IPS-18a (cell line): ENCODE measurements around the gene PRELP.
"Not testable (repeated sequence)": the region's sequence is repeated elsewhere in the genome, so short reads cannot be mapped to it uniquely, and the experiment has no call there.

Experiments
- H3K27ac ChIP-seq: one replicate; pipeline ENCODE4 v1.5.1; 2013; ENCODE audit warnings: low read length
- H3K27me3 ChIP-seq: one replicate; pipeline ENCODE4 v1.6.1; 2013; ENCODE audit warnings: mild to moderate bottlenecking, low read length; ENCODE audit not compliant: control insufficient read depth, insufficient read depth
- H3K36me3 ChIP-seq: one replicate; pipeline ENCODE4 v1.6.1; 2013; ENCODE audit warnings: low read depth, low read length; ENCODE audit not compliant: control insufficient read depth
- H3K4me1 ChIP-seq: one replicate; pipeline ENCODE4 v1.6.1; 2013; ENCODE audit warnings: low read depth, low read length; ENCODE audit not compliant: control insufficient read depth
- H3K4me3 ChIP-seq: one replicate; pipeline ENCODE4 v1.5.1; 2013; ENCODE audit warnings: low read length
- H3K9ac ChIP-seq: one replicate; pipeline ENCODE4 v1.6.1; 2013; ENCODE audit warnings: mild to moderate bottlenecking, low read length, moderate library complexity
- H3K9me3 ChIP-seq: one replicate; pipeline ENCODE4 v1.6.1; 2013; ENCODE audit warnings: low read depth, low read length; ENCODE audit not compliant: control insufficient read depth

Gene PRELP

DNA sequence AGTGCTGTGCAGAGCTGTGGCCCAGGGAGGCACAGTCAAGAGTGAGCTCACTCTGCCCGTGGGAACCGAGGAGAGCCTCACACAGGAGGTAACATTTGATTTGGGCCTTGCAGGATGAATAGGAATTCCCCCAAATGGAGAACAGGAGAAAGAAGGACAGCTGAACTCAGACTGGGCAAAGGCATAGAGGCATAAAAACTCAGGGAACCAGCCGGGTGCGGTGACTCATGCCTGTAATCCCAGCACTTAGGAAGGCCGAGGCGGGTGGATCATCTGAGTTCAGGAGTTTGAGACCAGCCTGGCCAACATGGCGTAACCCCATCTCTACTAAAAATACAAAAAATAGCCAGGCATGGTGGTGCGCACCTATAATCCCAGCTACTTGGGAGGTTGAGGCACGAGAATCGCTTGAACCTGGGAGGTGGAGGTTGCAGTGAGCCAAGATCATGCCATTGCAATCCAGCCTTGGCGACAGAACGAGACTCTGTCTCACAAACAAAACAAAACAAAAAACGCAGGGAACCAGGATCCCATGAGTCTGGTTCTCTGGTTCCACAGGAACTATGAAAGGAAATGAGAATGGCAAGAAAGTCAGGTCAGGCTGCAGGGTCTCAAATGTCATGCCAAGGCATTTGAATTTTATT is 8.6 kb upstream of the PRELP start:
- not testable (repeated sequence) for H3K9ac ChIP-seq, H3K27me3 ChIP-seq, H3K27ac ChIP-seq, H3K9me3 ChIP-seq, H3K4me3 ChIP-seq, H3K36me3 ChIP-seq
- H3K4me1 ChIP-seq = peaks cover 16% of the 10 kb centered on the region

DNA sequence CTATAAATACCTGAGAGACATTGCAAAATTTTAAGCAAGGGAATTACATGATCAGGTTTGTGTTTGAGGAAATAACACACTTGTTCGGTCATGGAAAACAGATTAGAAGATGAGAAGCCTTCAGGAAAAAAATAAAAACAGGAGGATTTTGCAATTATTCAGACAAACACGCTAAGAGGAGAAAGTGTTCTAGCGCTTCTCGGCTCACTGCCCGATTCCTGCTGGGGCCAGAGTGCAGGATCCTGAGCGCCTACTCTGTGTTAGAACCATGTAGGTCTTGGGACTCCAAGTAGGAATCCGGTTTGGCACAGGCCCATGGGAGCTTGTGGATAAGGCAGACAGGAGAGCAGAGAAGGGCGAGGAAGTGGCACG is 8.1 kb upstream of the PRELP start:
- no peak overlapping the region for H3K27ac ChIP-seq
- peaks cover 11% of the 10 kb centered on the region for H3K4me1 ChIP-seq
- H3K9me3 ChIP-seq = no peaks in the 10 kb centered on the region
- no peaks in the 10 kb centered on the region for H3K36me3 ChIP-seq
- H3K9ac ChIP-seq = no peak overlapping the region
- H3K27me3 ChIP-seq = no peaks in the 10 kb centered on the region
- H3K4me3 ChIP-seq = no peak overlapping the region

DNA sequence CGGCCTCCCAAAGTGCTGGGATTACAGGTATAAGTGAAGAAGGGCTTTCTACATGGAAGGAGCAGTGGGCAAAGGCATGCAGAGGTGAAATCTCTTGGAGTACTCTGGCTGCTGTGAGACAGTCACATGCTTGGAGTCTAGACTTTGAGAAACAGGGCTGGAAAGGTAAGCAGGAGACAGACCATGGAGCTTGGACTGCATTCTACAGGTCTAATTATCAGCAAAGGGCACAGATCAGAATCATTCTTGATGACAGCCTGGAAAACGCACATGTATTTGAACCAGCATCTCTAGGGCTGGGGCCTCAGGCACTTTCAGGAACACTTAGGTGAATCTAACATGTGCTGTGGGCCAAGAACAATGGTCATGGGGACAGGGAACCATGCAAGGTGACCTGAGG is 7.3 kb upstream of the PRELP start:
- Histone ChIP-seq H3K27ac (no peak overlapping the region), H3K4me1 (peaks cover 11% of the 10 kb centered on the region), H3K9ac (no peak overlapping the region), H3K36me3 (no peaks in the 10 kb centered on the region), H3K9me3 (no peaks in the 10 kb centered on the region), H3K4me3 (no peak overlapping the region), H3K27me3 (no peaks in the 10 kb centered on the region)

DNA sequence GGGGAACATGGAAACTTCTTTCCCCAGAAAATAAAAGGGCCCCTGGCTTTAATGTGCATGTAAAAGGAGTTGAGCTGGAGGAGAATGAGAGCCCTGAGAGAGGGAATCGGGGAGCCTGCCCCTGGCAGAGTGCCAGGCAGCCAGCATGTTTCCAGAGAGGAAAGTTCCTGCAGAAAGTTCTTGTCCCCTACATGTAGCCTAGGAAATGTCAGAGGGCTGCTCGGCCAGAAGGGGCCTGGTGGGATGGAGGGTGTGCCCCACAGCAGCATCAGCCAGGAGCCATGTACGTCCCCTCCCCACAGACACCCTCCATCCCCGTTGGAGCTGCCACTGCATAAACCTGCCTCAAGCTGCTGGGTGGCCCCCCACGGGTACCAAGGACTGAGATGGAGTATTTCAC is 5.4 kb upstream of the PRELP start:
- no peaks in the 10 kb centered on the region for H3K9me3 ChIP-seq
- H3K27ac ChIP-seq = no peak overlapping the region
- H3K4me3 ChIP-seq = no peak overlapping the region
- no peaks in the 10 kb centered on the region for H3K27me3 ChIP-seq
- peaks cover 10% of the 10 kb centered on the region for H3K4me1 ChIP-seq
- no peaks in the 10 kb centered on the region for H3K36me3 ChIP-seq
- no peak overlapping the region for H3K9ac ChIP-seq

DNA sequence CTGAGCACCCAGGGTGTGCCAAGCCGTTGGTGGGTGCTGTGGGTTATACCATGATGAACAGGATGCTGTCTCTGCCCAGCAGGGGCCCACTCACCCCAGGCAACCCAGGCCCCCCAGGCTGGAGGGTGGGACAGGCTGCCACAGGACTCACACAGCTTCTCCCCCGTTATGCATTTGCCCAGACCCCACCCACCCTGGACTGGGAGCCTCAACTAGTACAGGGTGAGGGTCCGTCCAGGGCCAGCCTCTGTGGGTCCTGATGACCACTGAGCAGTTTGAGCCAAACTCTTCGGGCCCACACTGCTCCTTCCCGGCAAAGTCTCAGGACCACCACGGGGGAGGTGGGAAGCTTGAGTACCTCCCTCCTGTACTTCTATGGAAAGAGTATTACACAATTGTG is 3.8 kb upstream of the PRELP start:
- H3K4me3 ChIP-seq = no peak overlapping the region
- no peaks in the 10 kb centered on the region for H3K27me3 ChIP-seq
- no peaks in the 10 kb centered on the region for H3K9me3 ChIP-seq
- H3K27ac ChIP-seq = no peak overlapping the region
- H3K4me1 ChIP-seq = peaks cover 12% of the 10 kb centered on the region
- H3K9ac ChIP-seq = no peak overlapping the region
- H3K36me3 ChIP-seq = no peaks in the 10 kb centered on the region

DNA sequence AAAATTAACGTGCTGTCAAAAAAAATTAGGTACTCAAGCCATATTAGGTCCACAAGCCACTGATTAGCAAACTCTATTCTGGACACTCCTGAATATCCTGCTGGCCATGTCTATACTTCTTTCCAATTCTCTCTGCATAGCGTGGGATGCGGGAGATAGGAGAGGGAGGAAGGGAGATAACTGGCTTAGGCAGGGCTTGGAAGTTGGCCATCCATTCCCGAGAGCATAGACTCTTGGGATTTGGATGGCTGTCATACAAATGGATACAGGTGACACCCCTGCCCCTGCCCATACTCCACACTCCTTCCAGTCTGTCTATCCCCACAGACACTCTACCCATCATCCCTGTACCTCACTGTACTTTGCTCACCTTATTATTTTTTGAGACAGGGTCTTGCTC is 2.3 kb upstream of the PRELP start:
- H3K4me1 ChIP-seq = peaks cover 12% of the 10 kb centered on the region
- no peak overlapping the region for H3K27ac ChIP-seq
- no peaks in the 10 kb centered on the region for H3K36me3 ChIP-seq
- no peak overlapping the region for H3K4me3 ChIP-seq
- no peaks in the 10 kb centered on the region for H3K27me3 ChIP-seq
- no peak overlapping the region for H3K9ac ChIP-seq
- H3K9me3 ChIP-seq = no peaks in the 10 kb centered on the region

DNA sequence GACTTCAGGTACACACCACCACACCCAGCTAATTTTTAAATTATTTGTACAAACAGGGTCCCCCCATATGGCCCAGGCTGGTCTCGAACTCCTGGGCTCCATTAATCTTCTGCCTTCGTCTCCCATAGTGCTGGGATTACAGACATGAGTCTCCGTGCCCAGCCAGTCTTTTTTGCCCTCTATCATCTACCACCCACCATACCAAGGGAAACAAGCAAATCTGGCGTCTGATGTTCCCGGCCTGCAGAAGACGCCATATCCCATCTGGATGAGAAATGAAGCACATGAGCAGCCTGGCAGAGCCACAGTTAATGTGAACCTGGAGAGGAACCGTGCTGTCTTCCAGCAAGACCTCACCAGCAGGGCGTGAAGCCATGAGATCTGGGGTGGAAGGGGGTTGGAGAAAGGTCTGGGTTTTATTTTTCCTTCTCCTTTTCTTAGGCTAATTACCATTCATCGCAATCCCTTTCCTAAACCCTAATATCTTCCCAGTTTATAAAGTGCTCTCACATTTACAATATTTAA is 1.8 kb upstream of the PRELP start:
- Histone ChIP-seq H3K36me3 (no peaks in the 10 kb centered on the region), H3K4me3 (no peak overlapping the region), H3K9ac (no peak overlapping the region), H3K4me1 (peaks cover 12% of the 10 kb centered on the region), H3K27ac (no peak overlapping the region), H3K27me3 (no peaks in the 10 kb centered on the region), H3K9me3 (no peaks in the 10 kb centered on the region)

DNA sequence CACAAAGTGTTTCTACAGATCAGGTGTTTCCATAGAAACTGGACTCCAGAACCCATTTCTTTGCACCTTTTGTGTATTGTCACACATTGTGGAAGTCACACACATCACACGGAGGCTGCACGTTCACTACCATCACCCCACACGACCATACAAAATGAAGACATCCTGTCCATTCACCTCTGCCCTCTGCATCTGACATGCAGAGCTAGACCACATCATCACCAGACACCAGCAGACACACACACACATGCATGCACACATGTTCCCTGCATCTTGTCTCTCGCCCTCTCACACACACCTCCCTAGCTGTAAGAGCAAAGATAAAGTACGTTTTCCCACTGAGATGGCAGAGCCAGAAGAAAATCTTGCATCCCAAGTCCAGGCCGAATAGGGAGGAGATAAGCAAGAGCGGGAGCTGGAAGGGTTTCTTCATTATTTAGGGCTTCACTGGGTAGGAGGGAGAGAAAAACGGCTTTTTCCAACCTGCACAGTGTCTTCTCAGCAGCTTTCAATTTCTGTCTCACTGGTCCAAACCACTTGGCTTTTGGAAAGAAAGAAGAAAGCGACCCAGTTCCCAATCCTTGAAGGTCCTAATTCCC is 709 bp downstream of the PRELP start:
- no peaks in the 10 kb centered on the region for H3K27me3 ChIP-seq
- H3K4me1 ChIP-seq = peaks cover 12% of the 10 kb centered on the region
- no peaks in the 10 kb centered on the region for H3K9me3 ChIP-seq
- no peak overlapping the region for H3K27ac ChIP-seq
- no peak overlapping the region for H3K9ac ChIP-seq
- H3K4me3 ChIP-seq = no peak overlapping the region
- H3K36me3 ChIP-seq = no peaks in the 10 kb centered on the region

DNA sequence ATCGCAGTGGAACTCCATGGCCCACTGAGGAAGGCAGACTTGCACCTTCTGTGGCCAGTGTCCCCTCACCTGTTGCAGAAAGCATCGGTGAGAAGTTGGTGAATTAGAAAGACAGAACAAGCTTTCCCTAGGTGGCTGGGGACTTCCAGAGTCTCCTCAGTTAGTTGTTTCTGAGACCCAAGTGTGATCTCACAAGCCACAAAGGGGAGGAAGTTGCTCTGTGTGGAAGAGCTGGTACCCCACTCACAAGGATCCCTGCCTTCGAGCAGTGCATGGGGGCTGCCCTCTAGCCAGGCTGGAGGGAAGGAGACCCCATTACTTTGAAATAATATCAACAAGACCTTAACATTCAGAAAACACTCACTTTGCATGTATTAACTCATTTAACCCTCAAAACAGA is 2.1 kb downstream of the PRELP start:
- Histone ChIP-seq H3K9me3 (no peaks in the 10 kb centered on the region), H3K27ac (no peak overlapping the region), H3K27me3 (no peaks in the 10 kb centered on the region), H3K36me3 (no peaks in the 10 kb centered on the region), H3K4me3 (no peak overlapping the region), H3K9ac (no peak overlapping the region), H3K4me1 (peaks cover 12% of the 10 kb centered on the region)

DNA sequence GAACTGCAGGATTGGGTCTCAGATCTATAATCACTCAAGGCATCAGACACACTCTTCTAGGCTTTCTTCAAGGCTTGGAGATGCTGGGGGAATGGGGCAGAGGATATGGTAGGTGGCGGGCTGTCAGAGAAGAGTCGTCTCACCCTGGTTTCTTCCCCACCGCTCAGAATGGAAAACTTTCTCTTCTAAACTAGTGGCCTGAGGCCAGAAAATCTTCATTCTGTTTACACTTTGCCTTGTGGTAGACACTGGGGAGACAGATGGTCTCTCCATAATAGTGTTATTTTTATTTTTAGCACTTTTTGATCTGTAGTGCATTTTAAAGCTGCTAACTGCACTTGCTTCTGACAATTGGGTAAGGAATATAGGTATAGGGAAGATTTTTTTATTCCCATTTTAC is 2.6 kb downstream of the PRELP start:
- no peak overlapping the region for H3K4me3 ChIP-seq
- peaks cover 12% of the 10 kb centered on the region for H3K4me1 ChIP-seq
- H3K36me3 ChIP-seq = no peaks in the 10 kb centered on the region

DNA sequence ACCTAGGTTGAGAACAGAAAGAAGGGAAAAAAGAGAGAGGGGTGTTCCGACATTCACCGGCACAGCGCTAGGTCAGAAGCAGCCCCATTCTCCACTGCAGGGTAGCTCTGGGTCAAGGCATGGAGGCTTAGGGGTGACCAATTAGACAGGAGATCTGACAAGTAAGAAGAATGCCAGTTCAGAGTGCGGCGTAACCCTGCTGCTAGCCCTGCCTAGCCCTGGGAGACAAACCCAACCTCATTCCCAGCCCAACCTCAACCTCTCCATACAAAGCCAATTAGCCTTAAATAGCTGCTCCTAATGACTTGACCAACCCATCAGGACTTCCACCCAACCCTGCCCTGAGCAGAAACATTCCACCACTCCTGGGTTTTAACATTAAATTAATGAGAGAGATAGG is 3.4 kb downstream of the PRELP start:
- Histone ChIP-seq H3K27ac (no peak overlapping the region), H3K4me1 (peaks cover 12% of the 10 kb centered on the region), H3K36me3 (no peaks in the 10 kb centered on the region), H3K9me3 (no peaks in the 10 kb centered on the region), H3K4me3 (no peak overlapping the region), H3K27me3 (no peaks in the 10 kb centered on the region), H3K9ac (no peak overlapping the region)

More for the DNA sequence above, 2.6 kb downstream of the PRELP start:
- no peak overlapping the region for H3K27ac ChIP-seq
- no peak overlapping the region for H3K9ac ChIP-seq
- no peaks in the 10 kb centered on the region for H3K9me3 ChIP-seq
- H3K27me3 ChIP-seq = no peaks in the 10 kb centered on the region

DNA sequence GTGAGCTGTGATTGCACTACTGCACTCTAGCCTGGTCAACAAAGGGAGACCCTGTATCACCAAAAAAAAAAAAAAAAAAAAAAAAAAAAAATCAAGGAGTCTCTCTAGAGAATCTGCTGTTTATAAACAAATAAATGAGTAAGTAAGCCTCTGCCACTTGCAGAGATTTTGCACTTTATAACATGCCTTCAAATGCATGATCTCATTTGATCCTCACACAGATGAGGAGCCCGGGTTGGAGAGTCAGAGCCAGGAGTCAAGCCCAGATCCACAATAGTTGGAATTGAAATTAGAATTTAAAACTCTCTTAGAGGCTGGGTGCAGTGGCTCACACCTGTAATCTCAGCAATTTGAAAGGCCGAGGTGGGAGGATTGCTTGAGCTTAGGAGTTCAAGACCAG is 4.0 kb downstream of the PRELP start:
- no peak overlapping the region for H3K4me3 ChIP-seq

More for the DNA sequence above, 4.0 kb downstream of the PRELP start:
- Histone ChIP-seq H3K36me3 (no peaks in the 10 kb centered on the region), H3K4me1 (peaks cover 12% of the 10 kb centered on the region), H3K27ac (no peak overlapping the region), H3K9me3 (no peaks in the 10 kb centered on the region), H3K9ac (no peak overlapping the region), H3K27me3 (no peaks in the 10 kb centered on the region)
